K562 (cell line): Measurements from ENCODE around the gene NME2. TPM values are rescaled to one million over a fixed set of nuclear protein-coding genes. Genes with fewer than 3 reads are reported as not detected.

Experiments
- DNMT1 ChIP-seq: fragments of 450-650 bp; IDR thresholded peaks from 2 replicates; pipeline ENCODE4 v1.6.1; 2016; ENCODE audit warnings: antibody characterized with exemption, mild to moderate bottlenecking
- HMGN3 ChIP-seq: IDR thresholded peaks from 2 replicates; pipeline ENCODE4 v1.6.1; 2011; ENCODE audit warnings: borderline replicate concordance, low read depth, mild to moderate bottlenecking, mixed read lengths, low read length; ENCODE audit not compliant: insufficient read length; ENCODE audit errors: extremely low read depth
- NBN ChIP-seq: fragments of 450-650 bp; IDR thresholded peaks from 2 replicates; pipeline ENCODE4 v1.6.1; 2016; ENCODE audit warnings: low read depth, mild to moderate bottlenecking
- PHTF2 ChIP-seq: fragments of 250-450 bp; sonication (Bioruptor Pico); IDR thresholded peaks from 2 replicates; pipeline ENCODE4 v1.5.0; 2021; ENCODE audit warnings: mild to moderate bottlenecking
- POLR2A ChIP-seq: fragments of 450-650 bp; conservative IDR thresholded peaks from 2 replicates; pipeline ENCODE4 v1.6.1; 2016
- TARDBP ChIP-seq: fragments of 450-650 bp; IDR thresholded peaks from 2 replicates; pipeline ENCODE4 v1.6.1; 2016
- ZNF436 ChIP-seq: fragments of 250-450, 450-650 bp; sonication (Bioruptor Pico); formaldehyde crosslinking; IDR thresholded peaks from 2 replicates; pipeline ENCODE4 v1.7.0; 2020; ENCODE audit warnings: mild to moderate bottlenecking
- ZNF583 ChIP-seq: fragments of 250-450 bp; sonication (Bioruptor Pico); IDR thresholded peaks from 2 replicates; pipeline ENCODE4 v1.4.0; 2020
- polyA plus RNA-seq, 8 experiments: library from polyadenylated mRNA; depleted of rRNA in 4 of 8; stranded (reverse) in 5 of 8; unstranded in 3 of 8; fragments of >200 nt; fragmentation: Nextera tagmentation in 2 of 8; fragmentation: Illumina TruSeq in 1 of 8; extraction: Ambion mirVana in 2 of 8; extraction: Trizol in 1 of 8; gene quantifications; 2 replicates each; pipeline versions ENCODE4 v1.2.1 to v1.2.3, GENCODE V29; 2011 to 2014; ENCODE audit warnings: inconsistent platforms in 1 of 8, missing spikeins in 1 of 8
- total RNA-seq, 7 experiments: library from RNA; depleted of rRNA in 6 of 7; stranded (reverse); fragments of >200 nt in 6 of 7; fragmentation: Illumina TruSeq in 2 of 7; extraction: Trizol in 2 of 7; gene quantifications; 2 replicates each; pipeline versions ENCODE4 v1.2.1 to v1.2.3, GENCODE V29; 2011 to 2021; ENCODE audit warnings: low replicate concordance in 1 of 7
- TF ChIP-seq, protein P1 (sequence below): fragments of 200-600 bp; sonication (generic); IDR thresholded peaks from one replicate; pipeline ENCODE4 v1.6.1; 2012; ENCODE audit warnings: mild to moderate bottlenecking, low read depth, low read length, inconsistent platforms
- TF ChIP-seq, protein P2 (sequence below): fragments of 250-450 bp; sonication (Bioruptor Pico); IDR thresholded peaks from 2 replicates; pipeline ENCODE4 v1.5.0; 2021; ENCODE audit warnings: mild to moderate bottlenecking, moderate library complexity

The NME2 gene
- total and polyA plus RNA-seq, 9 of the 15 experiments (the other 6 are each of a cell fraction or from before 2014, with no cell fraction given): 684 to 1,202 (median 924) TPM

GRCh38 chr17:51153210-51154072 lies 12.8 kb upstream of the NME2 start, which contains the start of gene NME1 (continued):
- TF ChIP-seq, protein P1, sequence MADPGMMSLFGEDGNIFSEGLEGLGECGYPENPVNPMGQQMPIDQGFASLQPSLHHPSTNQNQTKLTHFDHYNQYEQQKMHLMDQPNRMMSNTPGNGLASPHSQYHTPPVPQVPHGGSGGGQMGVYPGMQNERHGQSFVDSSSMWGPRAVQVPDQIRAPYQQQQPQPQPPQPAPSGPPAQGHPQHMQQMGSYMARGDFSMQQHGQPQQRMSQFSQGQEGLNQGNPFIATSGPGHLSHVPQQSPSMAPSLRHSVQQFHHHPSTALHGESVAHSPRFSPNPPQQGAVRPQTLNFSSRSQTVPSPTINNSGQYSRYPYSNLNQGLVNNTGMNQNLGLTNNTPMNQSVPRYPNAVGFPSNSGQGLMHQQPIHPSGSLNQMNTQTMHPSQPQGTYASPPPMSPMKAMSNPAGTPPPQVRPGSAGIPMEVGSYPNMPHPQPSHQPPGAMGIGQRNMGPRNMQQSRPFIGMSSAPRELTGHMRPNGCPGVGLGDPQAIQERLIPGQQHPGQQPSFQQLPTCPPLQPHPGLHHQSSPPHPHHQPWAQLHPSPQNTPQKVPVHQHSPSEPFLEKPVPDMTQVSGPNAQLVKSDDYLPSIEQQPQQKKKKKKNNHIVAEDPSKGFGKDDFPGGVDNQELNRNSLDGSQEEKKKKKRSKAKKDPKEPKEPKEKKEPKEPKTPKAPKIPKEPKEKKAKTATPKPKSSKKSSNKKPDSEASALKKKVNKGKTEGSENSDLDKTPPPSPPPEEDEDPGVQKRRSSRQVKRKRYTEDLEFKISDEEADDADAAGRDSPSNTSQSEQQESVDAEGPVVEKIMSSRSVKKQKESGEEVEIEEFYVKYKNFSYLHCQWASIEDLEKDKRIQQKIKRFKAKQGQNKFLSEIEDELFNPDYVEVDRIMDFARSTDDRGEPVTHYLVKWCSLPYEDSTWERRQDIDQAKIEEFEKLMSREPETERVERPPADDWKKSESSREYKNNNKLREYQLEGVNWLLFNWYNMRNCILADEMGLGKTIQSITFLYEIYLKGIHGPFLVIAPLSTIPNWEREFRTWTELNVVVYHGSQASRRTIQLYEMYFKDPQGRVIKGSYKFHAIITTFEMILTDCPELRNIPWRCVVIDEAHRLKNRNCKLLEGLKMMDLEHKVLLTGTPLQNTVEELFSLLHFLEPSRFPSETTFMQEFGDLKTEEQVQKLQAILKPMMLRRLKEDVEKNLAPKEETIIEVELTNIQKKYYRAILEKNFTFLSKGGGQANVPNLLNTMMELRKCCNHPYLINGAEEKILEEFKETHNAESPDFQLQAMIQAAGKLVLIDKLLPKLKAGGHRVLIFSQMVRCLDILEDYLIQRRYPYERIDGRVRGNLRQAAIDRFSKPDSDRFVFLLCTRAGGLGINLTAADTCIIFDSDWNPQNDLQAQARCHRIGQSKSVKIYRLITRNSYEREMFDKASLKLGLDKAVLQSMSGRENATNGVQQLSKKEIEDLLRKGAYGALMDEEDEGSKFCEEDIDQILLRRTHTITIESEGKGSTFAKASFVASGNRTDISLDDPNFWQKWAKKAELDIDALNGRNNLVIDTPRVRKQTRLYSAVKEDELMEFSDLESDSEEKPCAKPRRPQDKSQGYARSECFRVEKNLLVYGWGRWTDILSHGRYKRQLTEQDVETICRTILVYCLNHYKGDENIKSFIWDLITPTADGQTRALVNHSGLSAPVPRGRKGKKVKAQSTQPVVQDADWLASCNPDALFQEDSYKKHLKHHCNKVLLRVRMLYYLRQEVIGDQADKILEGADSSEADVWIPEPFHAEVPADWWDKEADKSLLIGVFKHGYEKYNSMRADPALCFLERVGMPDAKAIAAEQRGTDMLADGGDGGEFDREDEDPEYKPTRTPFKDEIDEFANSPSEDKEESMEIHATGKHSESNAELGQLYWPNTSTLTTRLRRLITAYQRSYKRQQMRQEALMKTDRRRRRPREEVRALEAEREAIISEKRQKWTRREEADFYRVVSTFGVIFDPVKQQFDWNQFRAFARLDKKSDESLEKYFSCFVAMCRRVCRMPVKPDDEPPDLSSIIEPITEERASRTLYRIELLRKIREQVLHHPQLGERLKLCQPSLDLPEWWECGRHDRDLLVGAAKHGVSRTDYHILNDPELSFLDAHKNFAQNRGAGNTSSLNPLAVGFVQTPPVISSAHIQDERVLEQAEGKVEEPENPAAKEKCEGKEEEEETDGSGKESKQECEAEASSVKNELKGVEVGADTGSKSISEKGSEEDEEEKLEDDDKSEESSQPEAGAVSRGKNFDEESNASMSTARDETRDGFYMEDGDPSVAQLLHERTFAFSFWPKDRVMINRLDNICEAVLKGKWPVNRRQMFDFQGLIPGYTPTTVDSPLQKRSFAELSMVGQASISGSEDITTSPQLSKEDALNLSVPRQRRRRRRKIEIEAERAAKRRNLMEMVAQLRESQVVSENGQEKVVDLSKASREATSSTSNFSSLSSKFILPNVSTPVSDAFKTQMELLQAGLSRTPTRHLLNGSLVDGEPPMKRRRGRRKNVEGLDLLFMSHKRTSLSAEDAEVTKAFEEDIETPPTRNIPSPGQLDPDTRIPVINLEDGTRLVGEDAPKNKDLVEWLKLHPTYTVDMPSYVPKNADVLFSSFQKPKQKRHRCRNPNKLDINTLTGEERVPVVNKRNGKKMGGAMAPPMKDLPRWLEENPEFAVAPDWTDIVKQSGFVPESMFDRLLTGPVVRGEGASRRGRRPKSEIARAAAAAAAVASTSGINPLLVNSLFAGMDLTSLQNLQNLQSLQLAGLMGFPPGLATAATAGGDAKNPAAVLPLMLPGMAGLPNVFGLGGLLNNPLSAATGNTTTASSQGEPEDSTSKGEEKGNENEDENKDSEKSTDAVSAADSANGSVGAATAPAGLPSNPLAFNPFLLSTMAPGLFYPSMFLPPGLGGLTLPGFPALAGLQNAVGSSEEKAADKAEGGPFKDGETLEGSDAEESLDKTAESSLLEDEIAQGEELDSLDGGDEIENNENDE: peak; percentile 78
- TF ChIP-seq ZNF583 (CRISPR knock-in tag) (no peak), TARDBP (peak; percentile 93), POLR2A (peak; percentile 96), DNMT1 (no peak), ZNF436 (CRISPR knock-in tag) (no peak), HMGN3 (peak; percentile 79), PHTF2 (no peak), NBN (peak; percentile 98)
- TF ChIP-seq, protein P2, sequence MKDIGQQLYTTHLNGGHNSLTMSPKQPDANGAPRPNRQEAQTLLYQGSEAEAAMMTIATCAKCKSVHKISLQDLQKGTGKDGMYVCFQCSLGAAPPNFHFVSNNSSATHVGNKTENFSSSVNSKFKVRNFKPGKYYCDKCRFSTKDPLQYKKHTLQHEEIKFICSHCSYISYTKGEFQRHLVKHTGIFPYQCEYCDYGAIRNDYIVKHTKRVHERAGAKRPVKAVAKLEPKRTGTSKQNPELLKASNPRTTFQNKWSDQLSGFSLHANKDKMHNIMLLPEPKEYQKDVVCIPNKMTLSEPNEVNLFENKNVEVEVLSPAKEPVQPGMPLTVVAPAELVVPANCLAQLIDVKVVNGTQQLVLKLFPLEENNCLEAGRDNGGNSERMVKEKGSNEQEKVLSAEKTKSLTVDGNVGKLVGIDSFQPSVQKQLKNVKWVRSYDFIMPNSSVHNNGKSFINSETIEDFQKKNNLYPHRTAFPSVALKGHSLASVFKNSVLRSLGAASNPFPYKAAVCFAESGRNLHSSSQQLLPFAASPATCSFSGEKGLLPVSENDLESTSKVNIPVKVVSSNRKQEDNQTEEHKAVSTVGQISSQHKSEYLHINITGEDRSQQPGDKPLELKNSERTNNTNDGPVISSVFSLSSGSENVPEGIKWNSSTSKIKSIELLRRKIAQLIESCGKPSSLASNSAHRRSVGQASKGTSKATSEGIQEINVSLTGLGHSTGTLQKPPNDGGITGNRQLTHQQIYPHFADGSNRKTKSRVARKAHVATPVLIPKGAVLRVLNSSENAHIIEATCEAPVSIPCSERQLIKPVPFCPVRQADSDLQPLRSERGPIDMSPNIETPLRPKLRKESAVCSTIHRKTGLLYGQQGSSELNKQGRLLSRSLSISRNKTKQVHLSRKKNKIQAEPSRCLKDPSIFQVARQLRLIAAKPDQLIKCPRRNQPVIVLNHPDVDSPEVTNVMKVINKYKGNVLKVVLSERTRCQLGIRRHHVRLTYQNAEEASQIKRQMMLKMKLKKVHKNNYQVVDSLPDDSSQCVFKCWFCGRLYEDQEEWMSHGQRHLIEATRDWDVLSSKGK (CRISPR knock-in tag): no peak
